GM21717 (cell line): ENCODE data around the gene CAVIN1.
"Not testable (repeated sequence)": the region's sequence is repeated elsewhere in the genome, so short reads cannot be mapped to it uniquely, and the experiment has no call there.

Source experiments
- ATAC-seq: cut with Tn5 transposase; IDR thresholded peaks from one replicate; pipeline ENCODE4 v1.9.1; 2021; ENCODE audit warnings: mild to moderate bottlenecking, moderate library complexity; ENCODE audit not compliant: unreplicated experiment

The CAVIN1 gene

DNA sequence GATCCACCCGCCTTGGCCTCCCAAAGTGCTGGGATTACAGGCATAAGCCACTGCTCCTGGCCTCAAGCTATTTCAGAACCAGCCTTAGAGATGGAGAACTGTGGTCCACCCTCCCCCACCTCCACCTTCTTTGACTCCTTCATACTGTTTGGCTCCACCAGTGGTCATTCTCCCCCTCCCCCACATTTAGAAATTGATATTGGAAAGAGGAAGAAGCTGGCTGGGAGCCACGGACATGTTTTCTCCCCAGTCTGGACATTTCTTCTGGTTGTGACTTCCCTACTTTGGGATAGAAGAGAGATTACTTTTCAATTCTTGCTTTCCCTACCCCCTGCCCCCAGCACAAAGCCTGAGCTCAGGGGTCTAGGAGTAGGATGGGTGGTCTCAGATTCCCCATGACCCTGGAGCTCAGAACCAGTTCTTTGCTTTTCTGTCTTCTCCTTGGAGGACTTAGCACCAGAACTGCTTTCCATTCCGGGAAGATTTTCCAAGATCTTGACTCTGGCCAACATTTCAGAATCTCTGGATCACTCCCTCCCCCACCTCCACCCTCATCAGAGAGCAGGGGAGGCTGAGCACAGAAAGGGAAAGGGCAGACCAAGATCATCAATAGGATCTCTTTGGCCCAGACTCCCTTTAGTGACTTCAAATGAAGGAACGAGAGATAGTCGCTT is 16.3 kb downstream of the CAVIN1 start:
- no peak for ATAC-seq

DNA sequence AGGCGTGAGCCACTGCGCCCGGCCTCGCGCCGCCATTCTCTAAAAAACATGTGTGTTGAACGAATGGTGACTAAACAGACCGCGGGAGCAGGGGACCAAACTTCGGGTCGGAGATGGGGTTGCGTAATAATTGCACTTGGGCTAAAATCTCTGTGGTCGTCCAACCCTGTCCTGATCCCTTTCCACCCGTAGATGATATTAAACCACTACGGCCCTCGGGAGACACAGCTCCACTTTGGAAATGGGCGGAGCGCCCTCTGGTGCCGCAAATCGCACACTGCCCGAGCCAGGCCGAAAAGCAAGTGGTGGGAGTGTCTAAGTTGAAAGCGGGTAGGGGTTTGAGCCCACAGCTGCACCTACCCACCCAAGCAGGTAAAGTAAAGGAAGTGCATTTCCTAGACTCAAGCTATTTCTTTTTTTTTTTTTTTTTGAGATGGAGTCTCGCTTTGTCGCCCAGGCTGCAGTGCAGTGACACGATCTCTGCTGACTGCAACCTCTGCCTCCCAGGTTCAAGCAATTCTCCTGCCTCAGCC is 17.0 kb downstream of the CAVIN1 start:
- ATAC-seq: no peak

DNA sequence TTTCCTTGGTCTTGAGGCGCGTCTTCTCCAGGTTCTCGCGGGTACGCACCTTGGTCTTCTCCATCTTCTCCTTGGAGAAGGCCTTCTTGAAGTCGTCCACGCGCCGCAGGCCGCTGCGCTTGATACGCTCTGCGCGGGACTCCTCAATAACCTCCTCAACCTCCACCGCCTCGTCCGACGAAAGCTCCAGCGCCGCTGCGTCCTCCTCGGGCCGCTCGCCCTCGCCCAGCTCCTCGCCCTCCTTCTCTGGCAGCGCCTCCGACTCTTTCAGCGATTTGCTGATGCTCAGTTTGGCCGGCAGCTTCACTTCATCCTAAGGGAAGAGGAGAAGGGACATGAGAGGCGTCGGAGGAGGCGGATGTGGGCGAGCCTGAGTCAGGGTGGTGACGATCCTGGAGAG is 18.0 kb downstream of the CAVIN1 start:
- no peak for ATAC-seq

DNA sequence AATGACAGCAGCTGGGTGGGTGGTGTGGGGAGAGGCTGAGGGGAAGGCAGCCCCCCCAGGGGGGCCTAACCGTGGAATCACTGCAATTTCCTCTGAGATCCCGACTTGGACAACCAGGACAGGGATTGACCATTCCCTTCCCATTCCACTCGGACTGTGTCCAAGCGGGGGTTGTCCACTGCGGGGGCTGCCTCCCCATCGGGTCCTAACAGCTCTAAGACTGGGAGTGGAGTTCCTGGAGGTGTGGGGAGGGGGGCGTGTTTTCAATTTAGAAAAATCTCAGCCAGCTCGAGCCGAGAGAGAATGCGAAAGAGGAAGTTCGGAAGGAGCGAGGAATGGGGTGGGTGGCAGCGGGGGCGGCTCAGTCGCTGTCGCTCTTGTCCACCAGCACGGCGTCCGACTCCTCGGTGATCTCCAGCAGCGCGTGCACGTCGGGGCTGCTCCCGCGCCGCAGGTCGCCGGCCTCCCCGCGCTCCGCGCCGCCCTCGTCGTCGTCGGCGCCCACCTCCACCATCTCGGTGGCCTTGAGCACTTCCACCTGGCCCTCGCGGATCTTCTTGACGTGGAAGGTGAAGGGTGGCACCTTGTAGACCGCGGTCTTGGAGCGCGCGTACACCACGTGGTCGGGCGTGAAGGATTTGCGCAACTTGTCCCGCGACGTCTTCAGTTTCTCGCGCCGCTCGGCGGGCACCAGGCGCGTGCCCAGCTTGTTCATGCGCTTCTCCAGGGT is 18.6 kb downstream of the CAVIN1 start:
- no peak for ATAC-seq

DNA sequence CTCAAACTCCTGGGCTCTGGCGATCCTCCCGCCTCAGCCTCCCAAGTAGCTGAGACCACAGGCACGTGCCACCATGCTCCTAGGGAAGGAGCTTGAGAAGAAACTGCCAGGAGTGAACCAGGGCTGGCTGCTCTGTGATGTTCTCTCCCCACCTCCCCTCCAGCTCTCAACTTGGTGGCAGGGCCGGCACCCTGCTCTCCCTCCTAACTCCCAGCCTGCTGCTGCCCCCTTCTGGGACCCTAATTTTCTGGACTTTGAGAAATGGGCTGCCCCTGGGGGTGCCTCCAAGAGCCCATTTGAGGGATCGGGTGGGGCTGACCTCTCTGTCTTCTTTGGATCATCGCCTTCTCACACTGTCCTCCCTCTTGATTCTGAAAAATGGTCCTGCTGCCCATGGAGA is 19.9 kb downstream of the CAVIN1 start:
- ATAC-seq: no peak

DNA sequence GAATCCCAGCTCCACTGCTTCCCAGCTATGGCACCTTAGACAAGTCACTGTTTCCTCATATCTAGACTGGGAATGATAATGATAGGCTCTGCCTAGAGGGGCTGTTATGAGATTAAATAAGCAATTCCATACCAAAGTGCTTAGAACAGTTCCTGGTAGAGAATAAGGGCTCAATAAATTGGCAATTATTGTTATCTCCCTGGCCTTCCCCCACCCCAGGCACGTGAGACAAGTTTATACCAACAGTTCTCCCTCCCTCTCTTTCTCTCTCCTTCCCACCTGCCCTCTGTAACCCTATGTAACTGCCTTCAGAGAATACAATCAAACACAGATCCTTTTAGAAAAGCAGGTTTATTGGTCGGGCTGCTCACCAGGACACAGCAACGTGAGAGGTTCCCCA is 20.9 kb downstream of the CAVIN1 start:
- no peak for ATAC-seq

DNA sequence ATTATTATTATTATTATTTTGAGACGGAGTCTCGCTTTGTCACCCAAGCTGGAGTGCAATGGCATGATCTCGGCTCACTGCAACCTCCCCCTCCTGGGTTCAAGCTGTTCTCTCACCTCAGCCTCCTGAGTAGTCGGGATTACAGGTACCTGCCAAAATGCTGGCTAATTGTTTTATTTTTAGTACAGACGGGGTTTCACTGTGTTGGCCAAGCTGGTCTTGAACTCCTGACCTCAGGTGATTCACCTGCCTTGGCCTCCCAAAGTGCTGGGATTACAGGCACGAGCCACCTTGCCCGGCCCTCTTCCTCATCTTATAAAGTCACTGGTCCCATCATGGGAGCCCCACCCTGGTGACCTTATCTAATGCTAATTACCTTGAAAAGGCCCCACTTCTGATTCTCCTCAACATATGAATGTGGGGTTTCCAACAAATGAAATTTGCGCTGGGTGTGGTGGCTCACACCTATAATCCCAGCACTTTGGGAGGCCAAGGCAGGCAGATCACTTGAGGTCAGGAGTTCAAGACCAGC is 22.1 kb downstream of the CAVIN1 start:
- not testable (repeated sequence) for ATAC-seq

DNA sequence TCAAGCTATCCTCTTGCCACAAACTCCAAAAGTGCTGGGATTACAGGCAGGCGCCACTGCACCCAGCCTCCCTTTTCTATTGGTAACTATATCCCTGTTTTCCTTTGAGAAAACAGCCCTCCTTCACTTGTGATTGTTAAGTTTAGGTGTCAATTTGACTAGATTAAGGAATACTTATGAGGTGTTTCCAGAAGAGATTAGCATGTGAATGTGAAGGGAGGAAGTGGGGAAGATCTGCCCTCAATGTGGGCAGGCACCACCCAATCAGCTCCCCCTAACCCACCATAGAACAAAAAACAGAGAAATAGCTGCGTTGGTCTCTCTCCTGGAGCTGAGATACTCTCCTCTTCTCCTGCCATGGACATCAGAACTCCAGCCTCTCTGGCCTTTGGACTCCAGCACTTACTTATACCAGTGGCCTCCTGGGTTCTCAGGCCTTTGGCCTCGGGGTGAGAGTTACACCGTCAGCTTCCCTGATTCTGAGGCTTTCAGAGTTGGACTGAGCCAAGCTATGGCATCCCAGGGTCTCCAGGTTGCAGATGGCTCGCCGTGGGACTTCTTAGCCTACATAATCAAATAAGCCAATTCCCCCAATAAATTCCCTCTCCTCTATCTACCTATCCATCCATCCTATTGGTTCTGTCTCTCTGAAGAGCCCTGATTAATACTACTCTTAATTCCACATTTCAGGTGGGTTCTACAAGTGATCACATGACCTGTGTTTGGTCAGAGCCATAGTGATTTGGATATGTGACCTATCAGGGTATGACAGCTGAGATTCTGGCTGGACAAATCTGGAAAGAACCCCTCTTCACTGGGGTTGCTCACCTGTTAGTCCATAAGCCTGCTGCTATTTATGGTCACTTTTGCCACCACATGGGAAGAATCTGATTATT is 22.9 kb downstream of the CAVIN1 start:
- no peak for ATAC-seq

DNA sequence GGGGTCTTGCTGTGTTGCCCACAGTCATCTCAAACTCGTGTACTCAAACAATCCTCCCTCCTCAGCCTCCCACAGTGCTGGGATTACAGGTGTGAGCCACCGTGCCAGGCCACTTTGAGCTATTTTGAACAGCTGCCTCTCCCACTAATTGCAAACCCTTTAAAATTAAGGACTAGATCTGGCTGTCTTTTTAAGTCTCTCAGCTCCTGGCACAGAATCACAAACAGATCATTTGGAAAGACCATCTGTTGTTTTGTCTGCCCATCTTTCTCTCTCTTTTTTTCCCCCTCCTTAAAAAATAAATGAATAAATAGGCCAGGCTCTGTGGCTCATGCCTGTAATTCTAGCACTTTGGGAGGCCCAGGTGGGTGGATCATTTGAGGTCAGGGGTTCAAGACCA is 23.9 kb downstream of the CAVIN1 start:
- ATAC-seq: no peak

DNA sequence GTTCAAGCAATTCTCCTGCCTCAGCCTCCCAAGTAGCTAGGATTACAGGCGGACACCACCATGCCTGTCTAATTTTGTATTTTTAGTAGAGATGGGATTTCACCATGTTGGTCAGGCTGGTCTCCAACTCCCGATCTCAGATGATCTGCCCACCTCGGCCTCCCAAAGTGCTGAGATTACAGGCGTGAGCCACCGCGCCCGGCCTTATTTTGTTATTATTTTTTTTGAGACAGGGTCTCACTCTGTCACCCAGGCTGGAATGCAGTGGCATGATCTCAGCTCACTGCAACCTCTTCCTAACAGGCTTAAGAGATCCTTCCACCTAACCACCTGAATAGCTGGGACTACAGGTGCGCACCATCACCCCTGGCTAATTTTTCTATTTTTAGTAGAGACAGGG is 27.5 kb downstream of the CAVIN1 start:
- not testable (repeated sequence) for ATAC-seq

DNA sequence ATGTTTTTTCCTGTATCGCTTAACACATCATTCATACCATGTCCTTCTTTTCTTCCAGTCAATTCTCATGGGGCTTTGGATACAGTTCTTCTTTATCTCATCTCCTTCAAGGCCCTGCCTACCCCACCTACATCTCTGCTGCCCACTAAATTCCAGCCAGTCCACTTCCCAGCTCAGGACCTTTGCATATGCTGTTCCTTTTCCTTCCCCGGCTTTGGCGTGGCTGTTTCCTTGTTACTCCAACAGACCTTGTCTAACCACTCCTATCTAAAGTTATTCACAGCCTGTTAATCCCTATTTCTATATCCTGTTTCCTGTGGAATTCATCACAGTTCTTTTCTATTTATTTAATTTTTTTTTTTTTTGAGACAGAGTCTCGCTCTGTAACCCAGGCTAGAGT is 28.2 kb downstream of the CAVIN1 start:
- no peak for ATAC-seq

DNA sequence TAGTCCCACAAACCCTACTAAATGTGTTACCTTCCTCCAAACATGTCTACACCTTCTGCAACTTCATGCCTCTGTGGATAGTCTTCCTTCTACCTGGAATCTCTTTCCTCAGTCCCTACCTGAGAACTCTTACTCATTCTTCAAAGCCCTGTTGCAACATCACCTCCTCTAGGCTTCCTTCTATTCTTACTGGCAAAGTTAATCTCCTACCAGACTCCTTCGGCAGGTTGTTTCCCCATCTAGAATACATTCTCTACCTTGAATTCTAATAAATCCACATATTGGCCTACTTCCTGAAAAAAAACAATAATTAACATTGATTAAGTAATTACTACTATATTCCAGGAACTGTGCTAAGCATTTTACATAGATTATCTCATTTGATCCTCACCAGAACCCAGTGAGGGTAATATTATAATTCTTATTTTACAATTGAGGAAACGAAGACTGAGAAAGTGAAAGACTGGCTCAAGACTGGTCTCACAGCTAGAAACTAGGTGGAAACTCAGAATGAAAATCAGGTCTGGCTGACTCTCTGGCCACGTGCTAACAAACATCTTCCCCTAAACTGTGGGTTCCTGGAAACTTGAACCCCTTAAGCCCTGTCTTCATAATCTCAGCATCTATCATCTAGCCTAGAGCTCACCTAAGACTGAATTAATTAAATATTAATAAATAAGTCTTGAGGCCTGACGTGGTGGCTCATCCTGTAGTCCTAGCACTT is 30.2 kb downstream of the CAVIN1 start:
- no peak for ATAC-seq

DNA sequence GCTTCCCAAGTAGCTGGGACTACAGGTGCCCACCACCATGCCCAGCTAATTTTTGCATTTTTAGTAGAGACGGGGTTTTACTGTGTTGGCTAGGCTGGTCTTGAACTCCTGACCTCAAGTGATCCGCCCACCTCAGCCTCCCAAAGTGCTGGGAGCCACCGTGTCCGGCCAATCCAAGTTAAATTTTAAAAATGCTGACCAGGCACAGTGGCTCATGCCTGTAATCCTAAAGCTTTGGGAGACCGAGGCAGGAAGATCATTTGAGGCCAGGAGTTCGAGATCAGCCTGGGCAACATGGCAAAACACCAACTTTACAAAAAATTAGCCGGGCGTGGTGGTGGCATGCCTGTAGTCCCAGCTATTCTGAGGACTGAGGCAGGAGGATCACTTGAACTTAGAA is 31.6 kb downstream of the CAVIN1 start:
- not testable (repeated sequence) for ATAC-seq

DNA sequence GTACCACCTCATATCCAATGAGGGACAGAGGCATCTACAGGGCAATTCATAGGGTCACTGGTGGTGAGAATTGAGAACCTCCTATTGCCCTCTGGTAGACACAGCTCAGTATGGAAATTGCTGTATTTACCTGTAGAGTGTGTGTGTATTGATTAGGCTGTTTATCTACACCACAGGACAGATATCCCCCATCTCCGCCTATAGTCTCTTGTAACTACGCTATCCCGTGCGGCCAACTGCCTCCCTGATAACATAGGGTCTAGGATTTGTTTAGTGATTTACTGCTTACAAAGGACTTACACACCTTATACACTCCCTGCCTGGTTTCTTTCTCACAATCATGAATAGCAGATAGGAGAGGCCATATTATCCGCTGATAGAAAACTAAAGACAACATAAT is 33.2 kb downstream of the CAVIN1 start:
- no peak for ATAC-seq

DNA sequence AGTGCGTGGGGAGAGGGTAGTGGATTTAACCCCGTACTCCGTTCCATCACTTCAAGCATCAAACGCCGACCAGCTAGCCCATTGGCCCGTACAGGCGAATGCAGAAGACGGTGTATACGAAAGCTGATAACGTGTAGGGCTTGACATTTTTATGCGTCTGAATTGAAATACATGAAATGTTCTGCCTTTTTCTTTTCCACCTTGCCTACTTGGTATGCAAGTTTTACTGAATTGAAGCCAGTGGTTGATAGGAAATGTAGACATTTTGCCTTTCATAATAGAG is 34.0 kb downstream of the CAVIN1 start:
- ATAC-seq: peak; percentile 22

DNA sequence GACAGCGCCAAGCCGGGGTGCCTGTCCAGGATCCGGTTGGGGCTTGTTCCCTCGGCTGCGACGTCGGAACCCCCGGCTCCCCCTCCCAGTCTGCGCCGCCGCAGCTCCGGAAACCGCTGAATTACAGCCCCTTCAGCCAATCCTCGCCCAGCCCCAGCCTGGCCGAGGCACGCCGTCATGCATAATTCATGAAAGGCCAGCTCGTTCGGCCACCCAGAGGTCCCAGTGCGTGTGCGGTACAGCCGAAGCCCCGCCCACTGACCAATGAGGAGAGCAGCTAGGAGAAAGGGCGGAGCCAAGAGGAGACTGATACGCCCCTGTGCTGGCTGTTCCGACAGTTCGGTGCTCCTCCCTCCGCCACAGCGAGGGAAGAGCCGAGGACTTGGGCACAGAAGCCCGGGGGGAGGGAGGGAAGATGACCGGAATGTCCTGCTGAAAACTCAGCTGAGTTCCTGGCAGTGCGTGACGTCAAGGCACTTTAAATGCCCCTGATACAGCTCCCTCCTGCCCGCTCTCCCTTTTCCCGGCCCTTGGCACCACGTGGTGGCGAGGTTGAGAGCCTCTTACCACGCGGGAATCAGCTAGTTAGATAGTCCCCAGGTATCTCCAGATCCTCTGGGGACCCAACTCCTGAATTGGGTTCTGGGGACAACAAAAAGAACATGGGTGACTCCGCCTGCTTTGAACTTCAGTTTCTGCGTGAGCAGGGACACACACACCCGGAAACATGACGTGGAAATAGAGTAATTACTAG is 34.5 kb downstream of the CAVIN1 start, which contains the start of gene STAT3:
Gene STAT3 (minus strand): TSS at position 62 of the 754 bp plus-strand sequence. CDS start 39,926 bp downstream, outside the sequence.
- peak; percentile 80 for ATAC-seq

DNA sequence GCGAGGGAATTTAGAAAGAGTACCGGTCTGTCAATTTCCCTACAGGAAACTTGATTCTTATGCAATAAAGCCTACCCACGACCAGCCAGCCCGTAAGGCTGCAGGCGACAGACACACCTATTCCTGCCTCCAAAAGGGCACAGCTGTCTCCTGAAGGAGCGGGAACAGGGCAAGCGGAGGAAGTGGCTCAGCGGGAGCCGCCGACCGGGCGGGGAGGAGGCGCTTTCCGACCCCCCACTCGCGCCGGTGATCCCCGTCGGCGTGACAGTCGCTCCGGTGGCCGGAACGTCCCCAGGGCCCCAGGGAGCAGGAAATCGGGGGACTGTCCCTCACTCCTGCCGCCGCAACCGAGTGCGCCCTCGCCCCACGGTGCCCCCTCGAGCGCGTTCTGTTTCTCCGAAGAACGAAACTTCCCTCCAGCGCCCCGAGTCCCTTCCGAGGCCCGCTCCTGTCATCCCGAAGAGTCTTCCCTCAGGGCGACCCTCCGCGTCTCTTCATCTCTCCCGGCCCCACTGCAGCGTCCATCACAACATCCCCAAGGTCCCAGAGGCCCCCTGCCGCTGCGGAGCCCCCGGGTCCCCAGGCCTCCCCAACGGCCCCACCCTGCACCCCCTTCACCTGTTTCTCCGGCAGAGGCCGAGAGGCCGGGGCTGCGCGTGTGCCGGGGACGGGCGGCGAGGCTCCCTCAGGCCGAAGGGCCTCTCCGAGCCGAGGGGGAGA is 35.2 kb downstream of the CAVIN1 start:
- peak; percentile 14 for ATAC-seq

DNA sequence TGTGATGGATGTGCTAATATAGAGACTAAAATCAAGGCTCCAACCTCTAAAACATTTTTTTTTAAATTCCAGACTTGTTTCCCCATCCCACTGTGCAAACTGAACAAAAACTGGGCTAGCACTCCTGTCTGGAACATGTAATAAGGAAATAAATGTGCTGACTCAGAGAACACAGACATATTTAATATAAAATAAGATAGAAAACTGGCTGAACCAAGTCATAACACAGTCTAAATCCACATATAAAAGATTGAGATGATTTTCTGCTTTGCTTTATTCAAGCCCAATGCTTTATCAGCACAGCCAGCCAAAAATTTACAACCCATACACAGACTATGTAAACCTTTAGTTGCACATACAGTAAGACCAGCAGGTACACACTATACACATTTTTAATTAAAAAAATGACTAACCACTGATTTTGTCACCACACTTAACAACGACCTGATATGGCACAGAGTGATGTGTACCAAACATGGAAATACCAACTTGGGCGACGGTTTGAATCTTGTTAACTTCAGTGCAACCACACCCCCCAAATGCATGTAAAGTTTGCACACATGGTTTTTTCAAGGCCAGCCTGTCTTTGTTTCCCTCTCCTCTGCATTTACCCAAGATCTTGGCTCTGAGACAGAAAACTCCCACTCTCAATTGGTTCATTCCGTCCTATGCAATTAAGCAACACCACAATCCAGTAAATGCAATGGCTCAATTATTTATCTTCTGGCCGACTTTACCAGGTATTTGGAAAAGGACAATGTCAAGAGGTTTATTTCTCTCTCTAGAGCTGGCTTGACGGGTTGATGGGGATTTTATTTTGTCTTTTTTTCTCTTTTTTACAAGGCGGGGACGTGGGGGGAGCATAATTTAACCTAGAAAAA is 36.0 kb downstream of the CAVIN1 start:
- ATAC-seq: no peak
